Ovary (tissue), 9 donors: Measurements from ENCODE around the gene CDH18. TPM values are rescaled to one million over a fixed set of nuclear protein-coding genes. Genes with fewer than 3 reads are reported as not detected.

Experiments
- DNase-seq, 5 donors: peaks; one replicate each; pipeline ENCODE4 v3.0.0-alpha.2; 2019 to 2020
- H3K27ac ChIP-seq, 2 donors: fragments of 200-600 bp; one replicate each; pipeline versions ENCODE4 v1.5.1 to v1.8.0; 2019 to 2022
- H3K27me3 ChIP-seq: fragments of 200-600 bp; one replicate; pipeline ENCODE4 v1.8.0; 2022
- H3K36me3 ChIP-seq: fragments of 200-600 bp; sonication (generic); one replicate; pipeline ENCODE4 v1.5.1; 2019
- H3K4me1 ChIP-seq: one replicate; pipeline ENCODE4 v1.8.1; 2013; ENCODE audit warnings: mild to moderate bottlenecking, moderate library complexity; ENCODE audit not compliant: insufficient read depth
- H3K4me3 ChIP-seq: fragments of 200-600 bp; sonication (generic); one replicate; pipeline ENCODE4 v1.5.1; 2017
- H3K9me3 ChIP-seq, 2 donors: fragments of 200-600 bp in 1 of 2; sonication (generic) in 1 of 2; one replicate each; pipeline versions ENCODE4 v1.5.1 to v1.8.1; 2013 to 2019; ENCODE audit warnings: mild to moderate bottlenecking in 1 of 2, moderate library complexity in 1 of 2
- CTCF ChIP-seq, 3 donors: fragments of 450-650 bp in 2 of 3; fragments of 200-600 bp in 1 of 3; IDR thresholded peaks; one replicate each; pipeline versions ENCODE4 v1.5.1 to v1.8.0; 2016 to 2022; ENCODE audit warnings: antibody characterized with exemption in 3 of 3, mild to moderate bottlenecking in 1 of 3
- EP300 ChIP-seq: sonication (generic); formaldehyde crosslinking; IDR thresholded peaks from one replicate; pipeline ENCODE4 v1.6.1; 2017; ENCODE audit warnings: antibody characterized with exemption
- POLR2A ChIP-seq: fragments of 450-650 bp; IDR thresholded peaks from one replicate; pipeline ENCODE4 v1.6.1; 2017; ENCODE audit warnings: antibody characterized with exemption, mild to moderate bottlenecking, moderate library complexity
- WGBS, 3 donors: extraction: QIAGEN DNeasy Blood & Tissue Kit in 1 of 3; methylation state at CpG; one replicate each; pipeline versions ENCODE4 v1.1.5 to v1.1.7; 2013 to 2017; 5-methylcytosine and 5-hydroxymethylcytosine counted together
- intact Hi-C, 4 donors: fragments of 100-400 bp; cut with DNase I; formaldehyde crosslinking; loops; one replicate each; pipeline versions ENCODE4 v1.11.0 to v1.15.1; 2022 to 2023
- polyA plus RNA-seq, 2 donors: library from polyadenylated mRNA; stranded (reverse); fragments of 200-250 nt in 1 of 2; fragments of 350-450 nt in 1 of 2; fragmentation: Illumina TruSeq in 1 of 2; extraction: RNeasy Lipid Tissue Mini Kit (QIAGEN cat#74804) in 1 of 2; gene quantifications; one replicate each; pipeline ENCODE4 v1.2.3, GENCODE V29; 2013 to 2014
- total RNA-seq, 7 donors: library from RNA; depleted of rRNA in 2 of 7; stranded (reverse); fragments of >200 nt in 2 of 7; fragmentation: NEBNext Ultra II Directional in 3 of 7; extraction: Animal tissue kit (Norgen Biotek cat#: 25700) in 3 of 7; gene quantifications; one replicate each; pipeline versions ENCODE4 v1.1.0 to v1.2.4, GENCODE V29; 2016 to 2023
- donor health status: DM: no; HTN: no; CAD: no; lungs with moderate emphysema.
- donor health status: DM: no; HTN: no; CAD: no.
- donor health status: Bipolar disorder and iron deficiency.
- donor health status: DM: yes; HTN: yes; CAD: no.
- donor health status: DM: no; HTN: no; CAD: no.
- donor health status: DM: yes; HTN: yes; CAD: no.

The CDH18 gene
- total and polyA plus RNA-seq, 9 donors, result 0.06 to 0.27 TPM; not detected in 7

GRCh38 chr5:19564036-19564435, 424.0 kb downstream of the CDH18 start:
- no peaks in the 10 kb centered on the region for H3K9me3 ChIP-seq
- no peak for DNase-seq
- intact Hi-C loops, result no loop called here
- no peak for TF ChIP-seq CTCF (IDR thresholded peaks at IDR 0.05)
- TF ChIP-seq POLR2A, result no peak
- no peak for TF ChIP-seq EP300
- H3K4me1 ChIP-seq, result no peaks in the 10 kb centered on the region
- H3K27me3 ChIP-seq, result no peaks in the 10 kb centered on the region
- H3K27ac ChIP-seq, result no peak overlapping the region
- H3K4me3 ChIP-seq, result no peak overlapping the region
- no peaks in the 10 kb centered on the region for H3K36me3 ChIP-seq
- 79 to 83% (median 83%) methylated on average over 2 of the region's 2 CpGs for WGBS, 3 donors

GRCh38 chr5:19555876-19556275, 432.1 kb downstream of the CDH18 start:
- no peaks in the 10 kb centered on the region for H3K4me1 ChIP-seq
- H3K36me3 ChIP-seq, result no peaks in the 10 kb centered on the region
- TF ChIP-seq POLR2A (no peak), EP300 (no peak), CTCF (IDR thresholded peaks at IDR 0.05) (no peak)
- no peak overlapping the region for H3K27ac ChIP-seq
- no peak for DNase-seq
- H3K9me3 ChIP-seq, result no peaks in the 10 kb centered on the region
- H3K4me3 ChIP-seq, result no peak overlapping the region
- H3K27me3 ChIP-seq, result no peaks in the 10 kb centered on the region
- intact Hi-C loops, result no loop called here

GRCh38 chr5:19555436-19555835, 432.6 kb downstream of the CDH18 start:
- 73 to 100% (median 93%) methylated on average over 3 of the region's 3 CpGs for WGBS, 3 donors
- DNase-seq, result no peak
- H3K27ac ChIP-seq, result no peak overlapping the region
- TF ChIP-seq CTCF (IDR thresholded peaks at IDR 0.05) (no peak), EP300 (no peak), POLR2A (no peak)
- intact Hi-C loops, result no loop called here
- H3K27me3 ChIP-seq, result no peaks in the 10 kb centered on the region
- H3K36me3 ChIP-seq, result no peaks in the 10 kb centered on the region
- no peak overlapping the region for H3K4me3 ChIP-seq
- no peaks in the 10 kb centered on the region for H3K9me3 ChIP-seq
- no peaks in the 10 kb centered on the region for H3K4me1 ChIP-seq

- TF ChIP-seq EP300 (no peak), POLR2A (no peak), CTCF (IDR thresholded peaks at IDR 0.05) (no peak)
- intact Hi-C loops, result no loop called here
- whole genome bisulfite sequencing, 3 donors, result 87 to 93% (median 88%) methylated on average over 1 of the region's 1 CpG
- Histone ChIP-seq H3K27me3 (no peaks in the 10 kb centered on the region), H3K4me1 (no peaks in the 10 kb centered on the region), H3K36me3 (no peaks in the 10 kb centered on the region), H3K27ac (no peak overlapping the region), H3K9me3 (no peaks in the 10 kb centered on the region), H3K4me3 (no peak overlapping the region)
- no peak for DNase-seq
These were observed 433.5 kb downstream of the CDH18 start for GRCh38 chr5:19554524-19554923.

GRCh38 chr5:19547640-19548039, 440.4 kb downstream of the CDH18 start:
- Histone ChIP-seq H3K9me3 (no peaks in the 10 kb centered on the region), H3K27ac (no peak overlapping the region), H3K4me3 (no peak overlapping the region), H3K4me1 (no peaks in the 10 kb centered on the region), H3K36me3 (no peaks in the 10 kb centered on the region), H3K27me3 (no peaks in the 10 kb centered on the region)
- 4 to 8% (median 6%) methylated on average over 3 of the region's 3 CpGs for WGBS, 3 donors
- no peak for DNase-seq
- intact Hi-C loops, result loop anchor here in 1 of 4 donors (10.0 kb wide), 1 partner anchor 983 kb away; no protein-coding TSS in a partner anchor
- TF ChIP-seq CTCF (IDR thresholded peaks at IDR 0.05) (no peak), EP300 (no peak), POLR2A (no peak)
